GM21528 (cell line): ENCODE results near the gene SH3RF3.

ENCODE experiments used
- ATAC-seq: cut with Tn5 transposase; IDR thresholded peaks from one replicate; pipeline ENCODE4 v1.9.1; 2021; ENCODE audit warnings: mild to moderate bottlenecking, moderate library complexity; ENCODE audit not compliant: unreplicated experiment, low FRiP score

The SH3RF3 gene

DNA sequence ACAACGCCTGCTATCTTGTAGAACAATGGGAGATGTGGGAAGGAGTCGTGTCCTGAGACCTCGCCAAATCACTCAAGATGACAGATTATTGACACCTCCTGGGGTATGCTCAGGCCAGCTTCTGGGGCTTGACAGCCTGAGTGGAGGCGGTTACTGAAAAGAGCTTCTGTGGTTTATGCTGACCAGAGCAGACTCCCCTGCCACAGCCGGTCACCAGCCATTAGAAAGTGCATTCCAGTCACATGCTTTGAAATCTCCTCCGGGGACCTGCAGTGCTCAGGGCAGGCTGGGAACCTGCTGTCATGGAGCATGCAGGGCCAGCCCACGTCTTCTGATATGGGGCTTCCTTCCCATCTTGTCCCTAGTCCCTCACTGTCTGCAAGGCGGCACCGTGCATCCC is 268.9 kb downstream of the SH3RF3 start:
- no peak for ATAC-seq

DNA sequence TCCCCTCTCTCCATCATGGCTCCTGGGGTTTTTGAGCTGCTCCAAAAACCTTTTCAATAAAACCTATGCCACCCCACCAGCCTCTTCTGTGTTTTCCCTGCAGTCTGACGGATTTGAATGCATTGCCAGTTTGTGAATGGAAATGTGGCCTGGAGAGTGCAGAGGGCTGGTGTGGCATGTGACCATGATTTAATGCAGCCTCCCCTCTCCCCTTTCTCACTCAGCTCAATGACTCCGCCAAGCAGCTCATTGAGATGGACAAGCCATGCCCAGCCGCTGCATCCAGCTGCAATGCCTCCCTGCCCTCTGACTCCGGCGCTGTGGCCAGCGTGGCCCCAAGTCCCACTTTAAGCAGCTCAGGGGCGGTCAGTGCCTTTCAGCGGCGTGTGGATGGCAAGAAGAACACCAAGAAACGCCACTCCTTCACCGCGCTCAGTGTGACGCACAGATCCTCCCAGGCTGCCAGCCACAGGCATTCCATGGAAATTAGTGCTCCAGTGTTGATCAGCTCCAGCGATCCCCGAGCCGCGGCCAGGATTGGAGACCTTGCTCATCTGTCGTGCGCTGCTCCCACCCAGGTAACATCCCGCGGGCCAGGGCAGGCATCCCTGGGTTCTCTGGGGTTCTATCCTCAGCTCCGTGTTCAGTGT is 269.5 kb downstream of the SH3RF3 start:
- ATAC-seq = no peak

DNA sequence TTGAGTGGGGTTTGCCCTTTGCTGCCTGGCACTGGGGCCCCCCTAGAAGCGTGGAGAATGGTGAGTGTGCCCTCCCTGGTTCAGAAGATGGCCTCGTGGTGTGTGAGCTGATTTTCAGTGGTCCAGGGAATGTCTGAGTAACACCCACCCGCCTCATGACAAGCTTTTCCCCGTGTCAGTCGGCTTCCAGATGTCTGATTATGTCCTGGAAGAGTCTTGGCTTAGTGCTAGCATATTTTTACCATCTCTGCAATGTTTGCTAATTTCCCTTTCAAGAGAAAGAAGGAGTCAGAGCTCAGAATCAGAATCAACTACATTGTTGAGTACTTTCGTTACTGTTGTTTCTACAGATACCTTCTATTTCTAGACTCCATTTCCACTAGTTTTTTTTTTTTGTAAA is 270.1 kb downstream of the SH3RF3 start:
- ATAC-seq = no peak

DNA sequence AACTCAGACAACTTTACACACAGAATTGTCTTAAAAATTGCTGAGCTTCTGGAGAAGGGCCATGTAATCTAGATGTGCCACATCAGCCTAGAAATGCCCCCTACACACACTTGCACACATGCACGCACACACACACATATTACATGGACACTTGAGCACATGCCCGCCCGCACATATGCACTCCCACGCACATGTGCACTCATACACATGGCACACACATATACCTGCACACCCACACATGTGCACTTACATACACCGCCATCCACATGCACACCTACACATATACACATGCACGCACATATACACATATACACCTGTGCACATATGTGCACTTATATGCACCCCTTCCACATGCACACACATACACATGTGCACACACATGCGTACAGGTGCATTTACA is 271.1 kb downstream of the SH3RF3 start:
- ATAC-seq = no peak

DNA sequence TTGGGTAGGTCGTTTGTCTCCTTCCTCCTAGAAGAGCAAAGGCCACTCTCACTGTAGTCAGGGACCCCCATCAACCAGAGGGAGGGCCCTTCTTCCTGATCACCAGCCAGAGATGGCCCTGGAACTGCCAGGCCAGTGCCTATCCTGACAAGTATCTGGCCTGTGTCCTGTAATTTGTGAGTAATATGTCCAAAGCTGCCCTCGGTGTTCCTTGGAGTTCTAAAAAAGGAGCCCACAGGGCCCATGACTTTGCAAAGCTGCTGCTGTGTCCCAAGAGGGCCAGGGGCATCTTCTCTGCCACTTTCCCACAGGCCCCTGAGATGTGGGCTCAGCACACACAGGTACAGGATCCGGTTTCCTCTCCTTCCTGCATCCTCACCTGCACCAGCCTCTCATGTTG is 272.4 kb downstream of the SH3RF3 start:
- ATAC-seq = no peak

DNA sequence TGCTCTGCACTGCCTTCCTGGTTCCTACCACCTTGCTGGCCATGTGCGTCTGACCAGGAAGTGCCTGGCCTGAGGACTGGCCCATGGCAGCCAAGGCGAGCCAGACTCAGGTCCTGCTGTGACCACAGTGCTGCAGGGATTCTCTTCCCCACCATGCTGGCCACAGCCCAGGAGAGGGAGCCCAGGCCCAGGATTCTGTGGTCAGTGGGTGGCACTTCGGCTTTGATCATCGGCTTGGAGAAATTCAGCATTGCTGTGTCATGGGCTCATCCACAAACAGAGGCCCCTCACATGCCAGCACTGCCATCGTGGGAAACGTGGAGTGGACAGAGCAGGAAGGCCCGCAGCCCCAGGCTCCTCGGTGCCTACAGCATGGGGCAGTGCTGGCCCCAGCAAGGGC is 273.2 kb downstream of the SH3RF3 start:
- ATAC-seq = no peak

DNA sequence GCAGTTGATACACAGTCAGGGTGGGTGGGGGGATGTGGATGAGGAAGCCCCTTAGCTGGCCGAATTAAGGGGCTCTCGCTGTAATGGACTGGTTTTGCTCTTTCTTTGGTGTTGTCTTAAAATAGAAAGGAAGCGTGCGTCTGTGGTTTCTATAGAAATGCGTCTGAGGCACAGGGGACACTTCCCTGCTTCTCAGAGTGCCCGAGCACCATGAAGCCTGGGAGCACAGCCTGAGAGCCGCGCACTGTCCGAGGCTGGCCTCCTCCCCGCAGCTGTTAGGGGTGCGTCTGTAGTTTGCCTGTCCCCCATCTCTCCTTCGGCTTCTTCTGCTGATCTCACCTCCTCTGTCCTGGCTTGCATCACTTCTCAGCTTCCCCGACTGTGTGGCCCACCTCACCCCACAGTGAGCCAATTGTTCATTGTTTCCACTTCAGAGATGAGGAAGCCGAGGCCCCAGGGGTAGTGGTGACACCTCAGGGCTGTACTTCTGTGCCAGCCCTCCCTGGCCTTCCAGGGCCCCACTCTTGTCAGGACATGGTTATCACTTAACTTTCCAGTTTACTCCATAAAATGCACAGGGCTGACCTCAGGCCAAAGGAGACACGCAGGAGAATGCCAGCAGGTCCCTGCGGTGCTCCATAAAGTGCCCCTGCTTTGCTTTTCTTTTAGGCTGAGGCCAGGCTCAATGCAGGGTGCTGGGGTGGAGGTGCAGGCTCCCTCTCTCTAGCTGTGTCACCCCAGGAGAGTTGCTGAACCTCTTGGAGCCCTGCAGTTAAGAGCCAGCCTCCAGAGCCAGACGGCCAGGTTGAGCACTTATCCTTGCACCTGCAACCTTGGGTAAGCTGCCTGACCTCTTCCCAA is 274.2 kb downstream of the SH3RF3 start:
- no peak for ATAC-seq

DNA sequence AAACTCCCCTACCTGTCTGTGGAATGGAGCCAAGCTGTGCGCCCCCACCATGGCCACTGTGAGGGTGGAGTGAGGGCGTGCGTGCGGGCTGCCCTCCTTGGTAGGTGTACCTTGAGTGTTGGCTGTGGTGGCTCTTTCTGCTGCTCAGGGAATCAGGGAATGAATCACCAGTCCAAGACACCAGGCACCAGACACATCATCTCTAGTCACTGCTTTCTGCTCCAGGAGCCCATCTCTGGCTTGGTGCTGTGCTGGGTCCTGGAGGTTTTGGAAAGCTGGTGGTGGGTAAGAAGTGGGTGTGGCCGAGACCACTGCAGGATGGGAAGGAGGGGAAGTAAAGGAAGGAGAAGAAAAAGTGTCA is 274.8 kb downstream of the SH3RF3 start:
- no peak for ATAC-seq

DNA sequence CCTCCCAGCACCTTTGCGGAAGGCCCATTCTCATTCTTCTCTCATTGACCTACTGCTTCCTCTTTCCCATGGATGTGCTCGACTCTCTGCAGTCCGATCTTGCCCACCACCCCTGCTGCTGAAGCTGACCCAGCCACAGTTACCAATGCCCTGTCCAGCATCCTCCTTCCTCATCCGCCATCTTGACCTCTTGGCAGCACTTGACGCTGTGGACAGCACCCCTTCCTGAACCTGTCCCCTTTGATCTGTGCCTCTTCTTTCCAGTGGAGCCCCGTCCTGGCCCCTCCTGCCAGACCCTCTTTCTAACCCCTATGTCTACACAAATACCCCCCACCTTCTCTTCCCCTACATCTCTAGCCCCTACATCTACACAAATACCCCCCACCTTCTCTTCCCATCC is 275.7 kb downstream of the SH3RF3 start:
- no peak for ATAC-seq

DNA sequence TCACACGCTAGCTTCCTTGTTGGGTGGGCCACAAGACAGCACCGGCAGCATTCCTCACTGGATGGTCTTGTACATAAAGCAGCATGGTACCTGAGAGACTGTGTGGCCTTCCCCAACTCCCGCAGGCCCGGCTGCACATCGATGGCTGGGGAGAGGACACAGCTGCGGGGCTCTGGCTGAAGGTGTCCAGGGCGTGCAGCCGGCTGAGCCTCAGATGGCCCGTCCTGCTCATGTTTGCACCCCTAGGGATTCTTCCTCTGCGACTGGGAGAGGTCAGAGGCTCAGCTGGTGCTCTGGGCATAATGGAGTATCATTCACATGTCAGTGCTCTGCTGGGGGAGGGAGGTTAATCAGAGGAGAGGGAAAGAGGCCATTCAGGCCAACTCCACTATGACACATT is 276.9 kb downstream of the SH3RF3 start:
- no peak for ATAC-seq

DNA sequence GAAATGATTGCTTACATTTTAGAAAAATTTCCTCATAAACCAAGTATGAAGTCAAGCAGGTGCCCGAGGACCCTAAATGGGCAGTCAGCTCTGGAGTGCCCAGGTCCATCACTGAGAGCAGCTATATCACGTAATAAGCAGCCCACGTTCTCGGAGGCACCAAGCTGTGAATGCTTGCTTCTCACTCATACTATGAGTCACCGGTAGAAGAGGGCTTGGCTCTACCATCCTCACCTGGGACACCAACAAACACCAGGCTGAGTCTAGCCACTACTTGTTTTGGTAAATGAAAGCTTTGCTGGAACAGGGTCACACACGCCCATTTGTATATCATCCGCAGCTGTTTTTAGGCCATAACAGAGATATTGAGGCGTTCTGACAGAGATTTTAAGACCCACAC is 277.3 kb downstream of the SH3RF3 start:
- no peak for ATAC-seq

DNA sequence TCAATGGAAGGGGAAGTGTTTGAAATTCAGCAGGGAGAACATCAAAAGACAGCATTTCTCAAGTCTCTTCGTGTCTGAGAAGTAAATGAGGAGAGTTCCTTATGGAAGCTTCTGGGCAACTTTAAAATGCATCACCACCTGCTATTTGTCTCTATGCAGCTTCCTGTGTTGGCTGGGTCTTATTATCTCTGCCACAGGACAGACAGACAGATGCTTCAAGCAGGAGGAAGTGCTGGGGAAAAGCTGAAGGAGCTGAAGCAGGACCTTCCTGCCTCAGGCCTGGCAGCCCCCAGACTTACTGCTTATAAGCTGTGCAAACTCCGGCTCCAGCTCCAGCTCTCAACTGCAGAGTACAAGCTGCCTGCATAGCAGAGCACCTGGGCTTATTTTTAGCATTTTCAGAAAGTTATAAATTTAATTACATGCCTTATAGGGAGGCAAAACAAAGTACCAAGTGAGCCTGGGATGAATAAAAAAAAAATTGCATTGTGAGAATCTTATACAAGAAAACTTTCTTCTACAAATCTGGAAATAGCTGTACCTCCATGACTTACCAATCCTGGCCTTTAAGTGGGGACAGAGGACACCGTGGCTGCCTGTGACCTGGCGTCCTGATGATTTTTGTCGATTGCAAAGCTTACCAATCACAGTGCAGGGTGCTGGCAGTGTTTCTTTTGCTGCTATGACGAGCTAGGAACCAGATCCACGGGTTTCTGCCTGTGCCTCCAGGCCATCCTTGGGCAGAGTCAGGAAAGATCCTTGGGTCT is 278.5 kb downstream of the SH3RF3 start:
- ATAC-seq = no peak

DNA sequence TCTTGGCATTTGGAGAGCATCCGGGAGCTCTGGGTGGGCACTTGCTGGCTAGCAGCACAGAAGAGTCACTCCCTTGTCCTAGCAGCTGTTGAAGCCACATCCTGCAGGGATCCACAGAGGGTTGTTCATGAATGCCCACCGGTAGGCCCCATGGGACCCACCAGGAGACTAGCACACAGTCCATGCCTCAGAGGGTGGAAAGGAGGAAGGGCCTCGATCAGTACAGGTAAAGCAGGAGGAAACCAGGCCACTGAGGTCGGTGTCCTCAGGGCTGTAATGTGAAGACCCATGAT is 279.0 kb downstream of the SH3RF3 start:
- ATAC-seq = no peak

DNA sequence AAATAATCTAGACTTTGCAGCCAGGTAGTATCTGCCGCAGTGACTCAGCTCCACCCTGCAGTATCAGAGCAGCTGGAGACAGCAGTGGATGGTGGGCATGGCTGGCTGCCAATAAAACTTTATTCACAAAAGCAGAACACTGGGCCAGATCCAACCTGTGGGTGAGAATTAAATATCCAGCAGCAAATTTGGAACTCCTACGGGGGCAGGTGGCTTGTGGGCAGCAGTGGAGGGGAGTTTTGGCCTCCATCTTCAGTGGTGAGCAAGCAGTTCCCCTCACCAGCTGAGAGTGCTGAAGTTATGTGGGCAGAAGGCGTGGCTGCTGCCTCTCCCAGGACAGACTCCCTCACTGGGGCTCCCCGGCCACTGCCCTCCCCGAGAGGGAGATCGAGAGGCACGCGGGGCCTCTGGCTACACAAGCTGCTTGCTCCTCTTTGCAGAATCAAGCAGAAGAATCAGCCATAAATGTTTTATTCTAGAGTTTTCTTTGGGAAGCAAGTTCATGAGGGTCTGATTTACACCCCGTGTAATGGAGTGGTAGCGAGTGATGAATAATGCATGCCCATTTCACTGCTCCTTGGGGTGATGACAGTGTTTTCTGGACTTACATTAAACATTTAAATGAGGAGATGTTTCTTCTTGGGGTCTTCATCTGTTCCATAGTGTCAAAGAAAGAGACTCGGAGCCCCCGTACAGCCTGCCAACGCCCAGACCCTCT is 280.5 kb downstream of the SH3RF3 start:
- ATAC-seq = no peak

DNA sequence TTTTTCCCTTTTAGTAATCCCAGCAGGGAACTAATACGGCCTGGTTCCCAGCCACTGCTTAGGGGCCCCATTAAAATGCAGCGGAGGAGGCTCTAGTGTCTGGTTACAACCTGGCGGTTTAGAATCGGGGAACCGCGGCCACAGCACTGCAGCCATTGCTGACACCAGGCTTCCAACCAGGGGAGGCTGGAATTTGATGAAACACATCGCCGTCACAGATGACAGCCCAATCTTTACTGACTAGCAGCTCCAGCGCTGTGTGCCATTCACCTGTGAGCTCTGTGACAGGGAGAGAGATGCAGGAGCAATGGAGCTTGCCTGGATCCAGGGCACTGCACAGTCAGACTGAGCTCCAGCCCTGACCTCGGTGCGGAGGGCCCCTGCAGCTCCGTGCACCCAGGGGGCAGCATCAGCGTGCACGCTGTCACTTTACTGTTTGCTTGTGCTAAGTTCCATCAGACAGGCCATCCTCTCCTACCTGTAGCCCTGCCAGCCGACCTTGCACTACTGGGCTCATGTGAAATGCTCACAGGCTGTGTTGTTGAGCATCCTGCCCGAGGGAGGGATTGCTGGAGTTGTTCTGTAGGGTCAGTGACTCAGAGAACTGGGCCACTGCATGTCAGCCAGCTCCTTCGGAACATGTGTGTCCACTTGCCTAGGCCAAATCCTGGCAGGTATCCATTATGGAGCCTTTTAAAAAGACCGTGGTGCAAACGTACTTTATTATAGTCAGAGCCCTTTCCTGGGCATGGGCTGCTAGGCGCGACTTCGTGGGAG is 281.2 kb downstream of the SH3RF3 start:
- ATAC-seq = no peak

DNA sequence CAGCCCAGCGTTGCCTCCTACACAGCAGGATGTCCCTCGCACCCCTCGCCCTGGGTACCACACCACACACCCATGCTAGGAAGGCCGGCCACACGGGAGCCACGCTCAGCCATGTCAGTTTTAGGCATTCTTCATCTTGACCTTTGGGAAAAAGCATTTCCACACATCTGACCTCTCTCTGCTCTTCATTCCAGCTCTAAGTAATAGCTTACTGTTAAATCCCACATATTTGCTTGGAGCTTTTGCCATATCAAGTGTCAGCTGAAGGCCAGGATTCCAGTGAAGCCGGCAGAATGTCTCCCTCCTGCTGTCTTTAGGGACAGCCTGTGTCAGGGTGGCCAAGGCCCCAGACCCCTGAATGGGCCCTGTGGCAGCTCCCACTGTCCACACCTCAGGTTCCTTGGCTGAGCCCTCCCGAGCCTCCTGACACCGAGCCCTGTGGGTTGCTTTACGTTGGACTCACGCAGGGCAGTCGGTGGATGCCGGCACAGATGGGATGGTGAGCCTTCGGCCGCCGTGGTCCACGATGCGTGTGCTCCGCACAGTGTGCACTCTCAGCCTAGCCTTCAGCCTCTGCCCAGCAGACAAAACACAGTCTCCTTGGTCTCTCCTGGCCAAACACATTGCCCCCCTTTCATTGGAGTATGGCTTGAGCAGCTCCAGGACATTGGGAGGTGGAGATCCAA is 282.8 kb downstream of the SH3RF3 start:
- no peak for ATAC-seq

DNA sequence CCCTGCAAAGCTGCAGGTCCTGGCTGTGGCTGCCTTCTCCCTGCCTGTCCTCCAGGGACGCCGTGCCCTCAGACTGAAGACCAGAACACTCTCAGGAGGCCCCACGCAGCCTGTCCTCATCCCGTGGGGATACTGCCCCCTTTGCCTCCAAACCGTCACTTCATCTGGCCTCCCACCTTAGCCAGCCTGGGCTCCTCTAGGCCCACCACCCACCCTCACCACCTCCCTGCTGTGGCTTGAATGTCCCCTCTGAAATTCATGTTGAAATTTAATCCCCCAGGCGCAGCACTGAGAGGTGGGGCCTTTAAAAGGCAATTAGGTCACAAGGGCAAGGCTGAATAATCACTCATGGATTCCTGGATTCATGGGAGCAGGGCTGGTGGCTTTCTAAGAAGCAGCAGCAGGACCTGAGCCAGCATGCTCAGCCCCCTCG is 286.6 kb downstream of the SH3RF3 start:
- ATAC-seq = no peak

DNA sequence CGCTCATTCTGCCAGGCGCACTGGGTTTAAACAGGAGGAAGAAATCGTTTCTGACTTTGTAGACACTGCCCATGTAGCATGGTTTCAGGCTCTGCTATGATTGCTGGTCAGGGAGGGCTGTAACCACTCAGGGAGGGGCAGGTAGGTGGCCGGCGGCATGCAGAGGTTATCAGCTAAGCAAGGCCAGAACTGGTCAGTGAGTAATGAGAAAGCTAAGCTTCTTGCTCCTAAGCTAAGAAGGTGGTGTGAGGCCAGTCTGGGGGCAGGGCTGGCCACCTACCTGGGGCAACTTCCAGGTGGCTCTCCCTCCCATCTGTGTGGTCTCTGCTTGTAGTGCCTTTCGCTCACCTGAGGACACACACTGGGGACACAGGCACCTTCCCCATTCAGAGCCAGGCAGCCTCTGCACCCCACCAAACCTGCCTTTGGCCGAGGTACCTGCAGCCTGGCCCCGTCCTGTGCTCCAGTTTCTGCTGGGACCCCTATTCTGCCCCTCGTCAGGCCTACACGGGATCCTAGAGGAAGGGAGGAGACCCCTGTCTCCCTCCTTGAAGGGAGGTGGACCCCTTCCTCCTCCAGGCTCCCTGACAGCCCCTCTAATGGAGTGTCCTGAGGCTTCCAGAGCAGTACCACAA is 288.8 kb downstream of the SH3RF3 start:
- ATAC-seq = no peak

DNA sequence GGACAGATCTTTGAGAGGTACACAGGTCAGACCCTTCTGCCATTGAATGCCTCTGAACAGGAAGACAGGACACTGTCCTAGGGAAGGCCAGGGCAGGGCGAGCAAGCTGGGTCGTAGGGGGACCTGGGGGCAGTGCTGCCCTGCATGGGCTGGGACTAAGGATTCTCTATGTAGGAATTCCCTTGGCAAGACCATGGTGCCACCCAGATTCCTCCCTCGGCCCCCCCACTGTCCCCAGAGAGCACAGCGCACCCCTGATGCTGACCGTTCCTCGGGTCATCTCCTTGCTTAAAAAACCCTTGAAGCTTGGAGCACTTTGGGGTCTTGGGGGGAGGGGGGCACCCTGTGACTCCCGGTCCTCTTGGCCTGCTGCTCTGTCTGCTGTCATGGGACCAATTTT is 289.7 kb downstream of the SH3RF3 start:
- ATAC-seq = no peak
